HPDE6-E6E7 (cell line): ENCODE measurements around the gene ASXL3.

Experiments
- DNase-seq: peaks from one replicate; pipeline ENCODE4 v3.0.0; 2011; ENCODE audit warnings: missing footprints; ENCODE audit errors: extremely low spot score

ASXL3 gene

DNA sequence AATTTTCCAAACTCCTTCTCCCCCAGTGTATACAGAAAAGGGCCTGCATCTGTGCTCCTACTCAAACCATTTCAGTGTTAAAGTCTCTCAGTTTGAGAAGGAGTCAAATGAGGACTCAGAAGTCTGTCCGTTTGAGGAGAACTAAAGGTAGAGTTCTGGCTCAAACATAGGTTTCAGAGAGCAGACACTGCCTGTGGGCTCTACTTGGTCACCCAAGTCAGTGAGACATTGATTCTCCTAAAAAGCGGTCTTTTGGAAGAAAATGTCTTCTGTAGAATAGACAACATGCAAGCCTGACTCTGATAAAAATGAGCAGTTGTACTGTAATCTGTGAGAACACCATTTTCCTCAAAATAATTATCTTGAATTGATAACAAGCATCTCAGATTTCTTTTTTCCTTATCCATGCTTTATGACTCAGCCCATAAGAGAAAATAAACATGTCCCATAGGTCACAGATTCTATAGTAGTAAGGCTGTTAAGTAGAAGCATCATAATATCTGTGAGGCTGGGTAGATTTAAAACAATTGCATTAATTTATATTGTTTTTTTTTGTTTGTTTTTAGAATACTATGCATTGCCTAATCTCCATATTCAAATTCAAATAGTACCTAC lies 82.8 kb downstream of the ASXL3 start:
- no peak for DNase-seq

DNA sequence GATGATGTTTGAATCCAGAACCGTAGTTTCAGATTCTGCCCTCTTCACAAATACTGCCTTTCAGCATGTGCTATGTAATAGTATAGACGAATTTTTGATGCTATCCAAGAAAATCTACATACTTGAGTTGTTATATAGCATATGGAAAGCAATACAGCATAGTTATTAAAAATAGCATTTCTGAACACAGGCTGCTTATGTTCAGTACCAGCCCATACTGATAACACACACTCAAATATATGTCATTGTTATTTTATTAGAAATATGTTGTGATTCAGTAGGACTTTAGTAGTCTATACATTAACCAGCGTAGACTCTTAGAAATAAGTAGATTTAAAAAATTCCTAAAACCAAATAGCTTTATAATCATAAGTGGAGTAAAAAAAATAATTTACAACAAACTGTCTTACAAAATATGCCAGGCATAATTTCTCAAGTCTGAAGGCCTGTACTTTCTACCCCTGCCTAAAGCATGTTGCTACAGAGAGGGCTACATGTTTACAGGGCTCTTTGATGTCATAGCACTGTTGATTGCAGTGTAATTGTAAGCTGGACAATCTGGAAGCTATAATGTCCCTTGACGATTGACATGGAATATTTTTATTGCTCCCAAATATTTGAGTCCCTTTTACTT lies 86.3 kb downstream of the ASXL3 start:
- DNase-seq = no peak

DNA sequence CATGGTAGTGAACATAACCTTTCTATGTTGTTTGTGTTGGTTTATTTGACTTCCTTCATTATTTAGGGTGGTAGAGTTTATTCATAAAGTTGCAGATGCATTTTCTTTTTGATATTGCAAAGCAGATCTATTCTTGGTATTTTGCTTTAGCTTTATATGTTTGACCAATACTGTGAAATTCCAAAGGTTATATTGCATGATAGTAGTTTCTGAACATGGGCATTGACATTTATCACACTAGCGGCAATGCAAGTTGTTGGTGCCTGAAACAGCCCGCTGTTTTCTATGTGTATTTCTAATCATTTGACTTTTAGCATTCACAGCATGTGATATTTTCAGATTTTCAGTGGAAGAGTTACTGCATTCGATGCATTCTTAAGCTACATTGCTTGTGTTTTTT lies 87.2 kb downstream of the ASXL3 start:
- no peak for DNase-seq

DNA sequence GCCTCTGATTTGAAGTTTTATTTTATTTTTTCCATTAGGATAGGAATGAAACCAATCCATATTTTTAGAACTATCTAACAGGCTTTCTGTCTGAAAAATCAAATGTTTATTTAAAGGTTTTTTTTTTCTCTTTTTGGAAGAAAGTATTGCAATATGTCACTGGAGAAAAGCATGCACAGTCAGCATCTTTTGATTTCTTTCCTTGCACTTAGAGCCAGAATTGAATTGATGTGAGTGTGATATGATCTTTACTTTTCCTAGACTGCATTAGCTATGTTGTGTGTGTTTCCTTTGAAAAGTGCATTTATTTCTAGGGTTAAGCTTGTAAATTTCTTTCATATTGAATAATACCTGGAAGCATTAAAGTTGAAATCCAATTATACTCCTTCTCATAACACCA lies 87.6 kb downstream of the ASXL3 start:
- DNase-seq = no peak

DNA sequence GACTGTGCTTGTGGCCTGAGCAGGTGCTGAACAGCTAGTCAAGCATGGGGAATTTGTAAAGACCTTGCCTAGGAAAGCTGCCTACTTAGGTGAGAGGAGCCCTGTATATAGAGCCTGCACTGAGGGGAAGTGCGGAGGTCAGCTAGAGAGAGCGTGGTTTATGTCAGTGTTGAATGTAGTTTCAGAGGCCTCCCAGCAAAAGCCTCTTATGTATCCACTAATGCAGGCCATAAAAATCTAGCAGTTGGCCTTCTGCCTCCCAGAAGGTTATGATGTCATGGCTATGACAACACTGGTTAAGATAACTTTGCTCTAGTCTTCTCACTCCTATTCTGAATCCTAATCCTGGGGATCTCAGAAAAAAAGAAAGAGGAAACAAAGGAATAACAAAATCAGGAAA lies 88.9 kb downstream of the ASXL3 start:
- no peak for DNase-seq

DNA sequence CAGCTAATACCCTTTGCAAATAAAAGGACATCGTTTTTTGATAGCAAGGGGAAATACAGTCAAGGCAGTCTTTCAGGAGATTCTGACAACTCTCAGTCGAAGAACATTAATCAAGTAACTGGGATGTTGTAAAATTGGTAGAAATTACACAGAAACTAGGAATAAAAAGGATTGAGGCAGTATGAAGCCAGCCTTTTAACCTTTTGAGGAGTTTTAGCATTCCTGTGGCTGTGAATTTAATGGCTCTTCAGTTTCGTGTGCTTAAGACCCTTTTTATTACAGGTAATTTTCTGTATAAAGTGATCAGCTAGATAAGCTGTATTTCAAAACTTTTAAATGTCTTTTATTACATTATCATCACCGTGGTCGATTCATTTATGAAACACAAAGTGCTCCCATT lies 91.6 kb downstream of the ASXL3 start:
- DNase-seq = no peak

DNA sequence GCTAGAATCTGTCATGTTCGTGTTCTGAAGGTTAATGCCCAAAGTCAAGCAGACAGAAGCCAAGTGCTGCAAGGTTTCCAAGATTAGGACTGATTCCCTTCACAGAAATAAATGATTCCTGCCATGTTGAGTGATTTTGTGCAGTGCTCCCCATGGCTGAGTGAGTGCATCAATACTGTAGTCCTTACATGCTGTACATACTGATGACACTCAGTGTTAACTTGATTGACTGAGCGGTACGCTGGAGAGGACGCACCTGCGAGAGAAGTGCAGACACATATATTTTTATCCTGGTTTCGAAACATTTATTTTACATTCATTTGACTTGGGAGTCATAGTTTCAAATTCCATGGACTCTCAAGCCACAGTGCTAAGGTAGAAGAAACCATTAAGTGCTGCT lies 92.0 kb downstream of the ASXL3 start:
- no peak for DNase-seq

DNA sequence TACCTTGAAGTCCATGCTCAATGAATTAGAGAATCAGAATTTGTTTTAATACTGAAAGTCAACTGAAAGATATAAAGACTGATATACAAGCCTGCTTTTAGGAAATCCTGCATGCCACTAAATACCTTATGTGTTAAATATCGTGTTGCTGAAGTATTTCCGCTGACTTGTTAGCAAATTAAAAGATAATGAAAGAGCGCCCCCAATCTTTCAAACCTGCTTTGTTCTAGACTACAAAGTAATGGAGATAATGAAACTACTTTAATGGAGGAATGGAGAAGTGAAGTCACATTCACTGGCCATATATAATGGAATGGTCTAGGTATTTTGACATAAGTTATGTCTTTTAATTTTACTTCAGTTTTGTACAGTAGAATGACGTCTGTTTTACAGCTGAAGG lies 95.7 kb downstream of the ASXL3 start:
- no peak for DNase-seq

DNA sequence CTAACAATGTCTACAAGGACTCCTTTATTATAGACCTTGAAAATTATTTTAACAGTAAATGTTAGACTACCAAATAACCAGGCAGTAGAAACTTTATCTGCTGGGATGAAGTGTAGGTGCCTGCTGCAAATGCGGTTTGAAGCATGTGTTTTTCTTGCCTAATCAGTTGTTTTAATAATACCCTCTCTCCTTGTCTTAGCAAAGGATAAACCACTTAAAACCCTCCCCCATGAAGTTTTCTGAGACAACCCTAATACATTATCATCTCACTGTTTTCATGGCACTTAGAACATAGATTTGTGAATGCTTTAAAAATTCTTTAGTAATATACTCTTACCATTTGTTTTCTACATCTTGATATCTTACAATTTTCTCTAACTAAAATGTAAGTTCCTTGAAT lies 98.6 kb downstream of the ASXL3 start:
- DNase-seq = no peak

DNA sequence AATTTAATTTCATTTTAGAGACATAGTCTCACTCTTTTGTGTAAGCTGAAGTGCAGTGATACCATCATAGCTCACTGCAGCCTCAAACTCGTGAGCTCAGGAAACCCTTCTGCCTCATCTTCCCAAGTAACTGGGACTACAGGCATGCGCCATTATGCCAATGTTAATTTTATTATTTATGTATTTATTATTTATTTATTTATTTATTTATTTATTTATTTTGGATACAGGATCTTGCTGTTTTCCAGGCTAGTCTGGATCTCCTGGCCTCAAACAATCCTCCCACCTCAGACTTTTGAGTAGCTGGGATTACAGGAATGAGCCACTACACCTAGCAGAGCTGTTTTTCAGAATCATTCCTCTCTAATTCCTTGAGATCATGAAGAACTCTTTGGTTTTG lies 99.9 kb downstream of the ASXL3 start:
- no peak for DNase-seq

DNA sequence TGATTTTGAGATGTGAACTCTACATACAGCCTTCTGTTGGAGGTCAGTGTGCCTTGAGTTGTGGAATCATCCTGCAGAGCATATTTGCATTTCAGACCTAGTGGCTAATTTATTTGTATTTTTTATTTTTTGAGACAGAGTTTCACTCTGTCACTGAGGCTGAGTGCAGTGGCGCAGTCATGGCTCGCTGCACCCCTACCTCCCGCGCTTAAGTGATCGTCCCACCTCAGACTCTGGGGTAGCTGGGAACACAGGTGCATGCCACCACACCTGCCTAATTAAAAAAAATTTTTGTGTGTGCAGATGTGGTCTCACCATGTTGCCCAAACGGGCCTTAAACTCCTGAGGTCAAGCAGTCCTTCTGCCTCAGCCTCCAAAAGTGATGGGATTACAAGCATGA lies 104.4 kb downstream of the ASXL3 start:
- DNase-seq = no peak

DNA sequence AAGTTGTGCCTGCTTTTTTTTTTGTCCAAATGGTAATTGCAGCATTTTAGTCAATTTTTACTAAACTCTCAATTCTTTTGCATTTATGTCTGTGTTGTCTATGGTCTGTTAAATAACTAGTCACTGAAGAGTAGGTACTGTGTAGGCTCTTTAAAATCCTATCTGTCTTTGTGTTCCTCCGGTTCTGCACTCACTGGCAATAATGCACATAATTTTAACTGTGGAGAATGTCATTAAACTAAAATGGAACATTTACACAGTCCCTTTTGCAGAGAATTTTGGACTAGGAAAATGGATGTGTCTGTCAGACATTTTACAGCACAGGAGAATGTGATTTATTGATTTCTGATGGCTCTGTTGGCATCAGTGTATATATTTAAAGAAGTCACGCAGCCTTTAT lies 116.6 kb downstream of the ASXL3 start:
- no peak for DNase-seq

DNA sequence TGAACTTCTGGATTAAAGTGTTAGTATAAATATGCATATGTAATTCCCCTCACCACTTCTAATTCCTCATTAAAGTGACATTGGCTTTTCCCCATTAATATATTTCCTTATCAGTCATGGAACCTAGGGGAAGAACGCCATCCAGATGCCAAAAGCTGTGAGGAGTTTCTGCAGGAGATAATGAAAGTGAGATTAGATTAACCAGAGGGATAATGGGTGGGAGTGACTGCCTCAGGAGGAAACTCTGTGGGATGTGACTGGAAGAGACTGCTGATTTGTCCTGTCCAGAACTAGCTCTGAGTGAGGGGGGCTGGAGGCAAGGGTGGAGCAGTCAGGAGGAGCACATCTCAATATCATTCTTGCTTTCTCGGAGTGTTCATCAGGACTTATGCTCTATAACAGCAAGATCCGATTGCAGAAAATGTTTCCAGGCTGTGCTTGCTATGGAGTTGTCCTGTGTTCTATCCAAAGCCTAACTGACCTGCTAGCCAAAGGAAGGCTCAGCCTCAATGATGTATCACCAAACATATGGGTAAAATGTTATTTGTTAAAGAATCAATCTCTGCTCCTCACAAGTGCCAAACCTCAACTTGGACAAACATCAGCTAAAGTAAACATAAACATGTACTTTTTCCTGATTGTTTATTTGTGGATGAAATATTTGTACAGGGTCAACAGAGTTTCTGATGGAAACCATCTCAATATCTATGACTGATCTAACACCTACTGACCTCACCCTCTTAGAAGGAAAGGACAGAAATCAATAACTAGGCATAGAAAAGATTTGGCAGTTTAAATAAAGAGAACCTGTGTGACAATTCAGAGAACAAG lies 118.5 kb downstream of the ASXL3 start:
- no peak for DNase-seq

DNA sequence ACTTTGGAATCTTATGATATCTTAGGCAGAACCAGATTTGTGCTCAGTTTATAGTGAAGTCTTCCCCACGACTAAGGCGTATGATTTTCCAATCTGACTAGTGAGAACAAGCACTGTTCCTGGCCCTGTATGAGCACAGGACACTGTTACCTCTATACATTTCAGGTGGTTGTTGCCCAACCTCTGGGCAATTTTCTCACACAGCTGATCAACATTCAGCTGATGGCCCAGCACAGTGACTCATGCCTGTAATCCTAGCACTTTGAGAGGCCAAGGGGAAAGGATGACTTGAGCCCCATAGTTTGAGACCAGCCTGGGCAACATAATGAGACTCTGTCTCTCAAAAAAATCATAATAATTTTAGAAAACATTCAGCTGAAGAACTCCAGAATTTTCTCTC lies 119.5 kb downstream of the ASXL3 start:
- DNase-seq = no peak

DNA sequence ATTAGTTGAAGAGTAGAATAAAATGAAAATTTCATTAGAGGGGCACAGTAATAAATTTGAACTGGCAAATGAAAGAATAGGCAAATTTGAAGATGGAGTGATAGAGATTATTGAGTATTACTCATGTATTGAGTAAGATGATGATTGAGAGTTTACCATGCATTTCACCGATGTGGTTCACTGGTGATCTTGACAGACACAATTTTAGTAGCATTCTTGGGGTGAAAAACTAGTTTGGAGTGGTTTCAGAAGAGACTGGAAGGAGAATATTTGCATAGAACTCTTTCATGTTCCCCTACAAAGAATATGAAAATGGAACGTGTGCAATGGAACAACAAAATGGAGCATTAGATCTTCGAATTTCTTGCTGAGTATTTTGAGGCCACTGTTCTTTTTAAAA lies 121.4 kb downstream of the ASXL3 start:
- DNase-seq = no peak

DNA sequence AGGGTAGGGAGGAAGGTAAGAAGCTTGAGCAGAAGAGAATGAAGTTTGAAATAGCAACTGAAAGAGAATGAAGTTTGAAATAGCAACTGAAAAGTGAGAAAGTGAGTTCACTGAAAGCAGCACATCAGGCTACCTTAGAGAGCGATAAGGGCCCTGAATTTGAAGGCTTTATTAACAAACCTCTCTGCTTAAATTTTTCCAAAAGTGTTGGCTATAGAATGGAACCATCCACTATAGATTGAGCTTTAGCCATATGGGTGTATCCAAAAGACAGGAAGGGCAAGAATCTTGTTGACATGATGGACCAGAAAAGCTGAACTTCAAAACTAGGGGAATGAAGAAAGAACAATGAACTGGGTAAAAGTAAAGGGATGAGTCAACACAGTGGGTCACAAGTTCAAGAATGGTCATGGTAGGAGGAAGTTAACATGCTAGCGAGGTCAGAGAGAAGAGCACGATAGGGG lies 122.5 kb downstream of the ASXL3 start:
- no peak for DNase-seq

DNA sequence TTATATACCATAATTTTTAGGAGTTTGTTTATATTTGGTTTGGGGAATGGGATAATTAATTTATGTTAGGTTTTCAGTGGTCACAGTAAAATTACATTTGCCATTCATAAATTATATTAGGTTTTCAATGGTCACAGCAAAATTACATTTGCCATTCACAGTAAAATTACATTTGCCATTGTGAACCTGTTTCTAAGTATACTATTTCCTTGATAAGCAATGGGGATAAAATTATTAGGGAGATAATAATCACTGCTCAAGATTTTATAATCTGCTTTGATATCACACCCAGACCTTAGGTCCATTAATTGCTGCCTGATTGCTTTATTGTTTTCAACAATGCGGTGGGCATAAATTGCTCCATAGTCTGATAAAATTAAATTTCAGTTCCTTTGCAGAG lies 124.6 kb downstream of the ASXL3 start:
- no peak for DNase-seq

DNA sequence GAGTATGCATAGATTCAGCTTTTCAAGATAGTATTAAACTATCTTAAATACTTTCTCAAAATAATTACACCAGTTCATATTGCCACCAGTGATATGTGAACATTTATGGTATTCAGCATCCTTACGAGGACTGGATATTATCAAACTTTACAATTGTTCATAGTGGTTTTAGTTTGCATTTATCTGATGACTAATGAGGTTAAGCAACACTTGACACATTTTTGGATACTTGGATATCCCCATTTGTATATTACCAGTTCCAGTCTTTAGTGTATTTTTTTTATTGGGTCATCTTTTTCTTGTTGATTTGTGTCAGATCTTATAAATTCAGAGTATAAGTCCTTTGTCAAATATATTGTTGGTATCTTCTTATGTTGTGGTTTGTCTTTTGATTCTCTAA lies 128.4 kb downstream of the ASXL3 start:
- no peak for DNase-seq

DNA sequence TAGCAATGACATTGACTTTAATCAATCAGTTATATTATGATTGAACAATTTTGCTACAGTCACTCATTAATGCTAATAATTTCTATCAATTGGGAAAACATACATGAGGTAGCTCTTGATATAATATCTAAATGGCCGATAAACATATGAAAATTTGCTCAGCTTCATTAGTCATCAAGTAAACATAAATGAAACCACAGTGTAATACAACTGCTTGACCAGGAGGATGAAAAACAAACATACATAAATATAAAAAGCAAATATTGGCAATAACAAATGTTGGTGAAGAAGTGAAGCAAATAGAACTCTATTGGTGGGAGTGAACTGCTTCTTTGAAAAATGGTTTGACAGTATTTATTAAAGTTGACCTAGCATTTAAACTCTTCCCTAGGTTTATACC lies 130.9 kb downstream of the ASXL3 start:
- DNase-seq = no peak

DNA sequence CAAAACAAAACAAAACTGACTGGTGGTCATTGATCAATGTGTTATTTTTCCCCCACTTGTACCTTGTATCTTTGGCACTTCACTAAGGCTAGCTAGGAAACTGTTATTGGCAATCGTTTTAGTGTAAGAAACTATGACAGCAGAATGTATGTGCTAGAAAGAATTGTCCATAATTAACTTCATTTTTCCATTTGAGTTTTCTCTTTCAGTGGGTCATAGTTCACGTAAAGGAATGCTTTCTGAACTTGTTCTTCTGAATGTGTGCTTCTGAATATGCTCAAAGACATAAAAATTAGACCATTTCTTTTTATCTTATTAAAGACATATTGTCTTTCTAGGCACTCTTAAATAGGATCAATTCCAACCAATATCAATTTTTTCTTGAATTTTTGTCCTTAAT lies 132.2 kb downstream of the ASXL3 start:
- DNase-seq = no peak

DNA sequence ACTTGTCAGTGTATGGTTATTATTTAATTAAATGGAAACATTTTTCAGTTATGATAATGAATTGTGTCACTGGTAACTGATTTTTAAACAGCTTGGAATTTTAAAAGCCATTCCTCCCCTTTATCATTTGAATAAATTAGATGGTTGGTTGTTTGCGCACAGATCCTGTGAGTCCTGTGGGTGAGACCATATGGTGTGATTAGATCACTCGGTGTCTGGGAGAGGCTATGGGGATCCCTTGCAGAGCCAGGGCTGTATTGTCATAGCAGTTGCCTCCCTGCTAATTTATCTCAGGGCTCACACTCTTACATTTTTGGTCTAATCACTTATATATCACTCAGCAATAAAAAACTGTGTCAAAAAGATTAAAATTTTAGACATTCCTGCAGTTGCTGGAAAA lies 133.5 kb downstream of the ASXL3 start:
- DNase-seq = no peak

DNA sequence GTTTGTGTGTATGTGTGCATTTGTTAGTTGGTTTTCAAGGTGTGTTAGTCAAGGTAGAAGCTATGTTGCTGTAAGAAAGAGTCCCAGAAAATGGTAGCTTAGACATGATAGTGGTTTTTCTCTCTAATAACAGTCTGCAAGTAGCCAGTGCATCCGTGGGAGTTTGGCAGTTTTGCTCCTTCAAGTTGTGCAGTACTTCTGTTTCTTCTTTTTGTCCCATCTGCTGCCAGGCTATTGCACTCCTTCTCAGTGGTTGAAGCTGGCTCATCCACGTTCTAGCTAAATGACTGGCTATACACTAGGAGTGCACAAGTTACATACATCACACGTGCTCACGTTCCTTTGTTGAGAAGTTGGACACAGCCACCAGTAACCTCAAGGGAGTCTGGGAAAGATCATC lies 134.7 kb downstream of the ASXL3 start:
- DNase-seq = no peak

DNA sequence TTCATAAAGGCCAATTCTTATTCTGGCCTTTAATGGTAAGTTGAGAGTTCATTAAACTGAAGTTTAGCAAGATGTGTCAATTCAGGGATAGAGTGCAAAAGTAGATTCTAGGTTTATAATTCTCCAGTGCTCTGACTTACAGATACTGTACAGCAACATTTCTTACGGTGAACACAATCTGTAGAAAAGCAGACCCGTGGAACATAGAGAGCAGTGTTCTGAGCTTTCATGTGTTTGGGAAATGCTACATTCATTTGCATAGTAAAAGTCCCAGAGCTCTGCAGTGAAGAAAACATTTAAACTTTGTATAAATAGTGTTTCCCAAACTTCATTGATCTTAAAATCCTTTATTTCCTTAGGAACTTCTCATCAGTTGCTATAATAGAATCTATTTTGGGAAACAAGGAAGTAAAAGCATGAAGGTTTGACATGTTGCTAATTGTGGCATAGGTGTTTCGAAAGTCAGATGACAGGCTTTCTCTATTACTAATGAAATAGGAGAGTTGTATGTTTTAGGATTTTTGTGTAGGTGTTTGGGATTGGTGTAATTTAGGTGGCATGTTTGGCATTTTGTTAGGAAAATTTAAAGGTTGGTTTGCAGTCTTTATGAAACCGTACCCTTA lies 138.2 kb downstream of the ASXL3 start:
- DNase-seq = no peak
